Superior temporal gyrus (tissue), 1 donor: ENCODE data around the gene ZNF627.
"Not testable (repeated sequence)": the region's sequence is repeated elsewhere in the genome, so short reads cannot be mapped to it uniquely, and the experiment has no call there.

Experiments
- DNase-seq: peaks from one replicate; pipeline ENCODE4 v3.0.0-alpha.2; 2016; ENCODE audit errors: extremely low spot score

The ZNF627 gene

DNA sequence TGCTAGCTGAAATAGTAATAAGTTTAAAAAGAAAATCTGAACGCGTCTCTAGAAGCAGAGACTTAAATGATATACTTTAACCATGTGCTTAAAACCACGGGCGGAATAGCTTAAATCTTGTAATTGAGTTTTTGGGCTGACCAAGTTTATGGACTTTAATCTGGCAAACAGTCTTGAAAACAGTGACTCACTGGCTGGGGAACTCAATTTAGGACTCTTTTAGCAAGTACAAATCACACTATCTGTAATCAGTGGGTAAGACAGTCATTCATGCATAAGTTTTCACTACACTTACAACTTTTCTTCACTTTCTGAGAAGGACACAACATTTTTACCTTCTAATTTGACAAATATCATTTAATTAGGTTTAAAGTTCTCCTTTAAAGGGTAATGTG lies 26.8 kb downstream of the ZNF627 start:
- DNase-seq = peak; percentile 8

DNA sequence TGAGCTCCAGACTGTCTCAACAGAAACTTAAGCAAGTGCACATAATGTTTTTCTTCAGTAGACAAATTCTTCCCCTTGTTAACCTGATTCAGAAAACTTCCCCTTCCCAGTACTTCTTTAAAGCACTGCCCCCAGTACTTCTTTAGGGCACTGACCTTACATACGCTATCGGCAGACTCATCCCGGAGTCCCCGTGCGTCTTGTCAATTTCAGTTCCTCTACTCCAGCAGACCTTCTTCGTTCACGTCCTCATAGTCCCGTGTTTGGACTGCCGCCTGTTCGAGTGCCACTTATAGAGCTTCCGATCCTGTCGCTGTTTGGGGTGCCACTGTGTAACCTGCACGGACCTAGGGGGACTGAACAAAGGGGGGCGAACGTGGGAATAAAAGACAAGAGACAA lies 29.0 kb downstream of the ZNF627 start:
- no peak for DNase-seq

DNA sequence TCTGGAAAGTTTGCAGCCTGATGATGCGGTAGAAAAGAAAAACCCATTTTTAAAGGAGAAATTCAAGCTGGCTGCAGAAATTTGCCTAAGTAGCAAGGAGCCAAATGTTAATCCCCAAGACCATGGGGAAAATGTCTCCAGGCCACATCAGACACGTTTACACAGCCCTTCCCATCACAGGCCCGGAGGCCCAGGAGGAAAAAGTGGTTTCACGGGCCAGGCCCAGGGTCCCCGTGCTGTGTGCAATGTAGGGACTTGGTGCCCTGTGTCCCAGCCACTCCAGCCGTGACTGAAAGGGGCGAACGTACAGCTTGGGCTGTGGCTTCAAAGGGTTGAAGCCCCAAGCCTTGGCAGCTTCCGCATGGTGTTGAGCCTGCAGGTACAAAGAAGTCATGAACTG lies 35.9 kb downstream of the ZNF627 start:
- DNase-seq = no peak

DNA sequence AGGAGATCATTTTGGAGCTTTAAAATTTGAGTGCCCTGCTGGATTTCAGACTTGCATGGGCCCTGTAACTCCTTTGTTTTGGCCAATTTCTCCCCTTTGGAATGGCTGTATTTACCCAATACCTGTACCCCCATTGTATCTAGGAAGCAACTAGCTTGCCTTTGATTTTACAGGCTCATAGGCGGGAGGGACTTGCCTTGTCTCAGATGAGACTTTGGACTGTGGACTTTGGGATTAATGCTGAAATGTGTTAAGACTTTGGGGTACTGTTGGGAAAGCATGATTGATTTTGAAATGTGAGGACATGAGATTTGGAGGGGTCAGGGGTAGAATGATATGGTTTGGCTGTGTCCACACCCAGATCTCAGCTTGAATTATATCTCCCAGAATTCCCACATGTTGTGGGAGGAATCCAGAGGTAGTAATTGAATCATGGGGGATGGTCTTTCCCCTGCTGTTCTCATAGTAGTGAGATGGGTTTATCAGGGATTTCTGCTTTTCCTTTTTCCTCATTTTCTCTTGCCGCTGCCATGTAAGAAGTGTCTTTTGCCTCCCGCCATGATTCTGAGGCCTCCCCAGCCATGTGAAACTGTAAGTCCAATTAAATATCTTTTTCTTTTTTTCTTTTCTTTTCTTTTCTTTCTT lies 36.9 kb downstream of the ZNF627 start:
- DNase-seq = not testable (repeated sequence)

DNA sequence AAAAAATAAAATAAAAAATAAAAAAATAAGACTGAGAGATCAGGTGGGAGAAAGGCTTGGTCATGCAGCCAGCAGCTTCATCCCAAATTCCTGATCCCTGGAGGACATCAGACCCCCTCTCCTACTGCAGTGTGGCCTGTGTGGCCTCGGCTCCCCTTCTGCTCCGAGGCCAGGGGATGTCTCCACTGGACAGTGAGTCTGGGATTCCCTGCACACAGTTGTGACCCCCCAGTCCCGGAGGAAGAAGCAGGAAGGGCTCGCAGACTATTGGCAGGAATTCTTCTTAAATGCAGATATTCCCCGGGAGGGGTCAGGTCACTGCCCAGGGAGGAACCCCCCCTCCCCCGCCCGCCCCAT lies 41.9 kb downstream of the ZNF627 start:
- DNase-seq = no peak

DNA sequence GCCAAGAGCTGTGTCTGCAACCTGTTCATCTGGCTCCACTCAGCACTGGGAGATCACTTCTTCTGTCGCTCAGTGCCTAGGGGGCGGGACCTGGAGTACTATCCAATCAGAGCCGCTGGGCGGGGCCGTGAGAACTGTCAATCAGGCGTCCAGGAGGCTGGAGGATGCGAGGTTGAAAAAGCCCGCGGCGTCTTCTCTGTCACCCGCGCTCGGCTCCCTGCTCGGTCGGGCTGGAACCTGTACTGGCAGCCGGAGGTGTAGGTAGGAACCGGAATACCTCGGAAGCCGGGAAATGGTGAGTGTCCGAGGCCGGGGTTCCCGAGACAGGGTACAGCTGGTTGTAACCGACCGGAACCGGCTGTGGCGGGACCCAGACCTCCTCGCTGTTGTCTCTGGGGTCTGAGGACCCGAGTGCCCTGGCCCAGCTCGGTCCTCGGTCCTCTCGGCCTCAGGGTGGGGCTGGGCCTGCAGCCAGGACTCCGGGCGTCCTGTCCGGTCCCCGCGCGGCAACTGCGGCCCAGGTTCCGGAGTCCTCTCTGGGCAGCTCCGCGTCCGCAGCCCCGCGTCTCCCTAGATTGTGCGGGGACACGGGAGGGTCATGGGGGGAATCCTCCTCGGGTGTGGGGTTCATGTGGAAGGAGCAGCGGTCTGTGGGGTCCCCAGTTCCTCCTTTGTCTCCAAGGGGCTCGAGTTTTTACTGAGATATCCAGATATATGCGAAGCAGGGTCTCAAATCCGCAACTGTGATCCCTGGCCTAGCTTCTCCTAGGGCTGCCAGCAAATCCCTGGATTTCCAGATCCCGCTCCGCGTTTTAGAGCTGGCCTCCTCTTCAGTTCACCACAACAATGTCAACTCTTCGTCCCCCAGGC lies 42.6 kb downstream of the ZNF627 start:
- peak; percentile 93 for DNase-seq

DNA sequence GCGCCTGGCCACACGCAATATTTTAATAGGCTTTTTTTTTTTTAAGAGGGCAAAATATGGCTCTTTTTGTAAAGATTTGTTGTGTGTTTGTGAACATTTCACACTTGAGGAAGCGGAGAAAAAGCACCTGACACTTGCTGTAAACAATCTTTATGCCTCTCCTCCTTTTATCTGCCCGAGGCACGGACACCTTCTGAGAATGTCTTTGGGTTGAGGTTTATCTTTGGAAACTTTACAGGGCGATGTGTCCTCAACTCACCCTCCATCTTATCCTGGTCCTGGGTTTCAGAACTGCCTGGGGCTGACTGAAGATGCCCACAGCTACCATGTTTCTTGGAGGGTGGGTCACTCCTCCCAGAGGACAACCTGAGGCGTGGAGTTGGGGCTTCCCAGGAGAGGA lies 44.0 kb downstream of the ZNF627 start:
- no peak for DNase-seq

DNA sequence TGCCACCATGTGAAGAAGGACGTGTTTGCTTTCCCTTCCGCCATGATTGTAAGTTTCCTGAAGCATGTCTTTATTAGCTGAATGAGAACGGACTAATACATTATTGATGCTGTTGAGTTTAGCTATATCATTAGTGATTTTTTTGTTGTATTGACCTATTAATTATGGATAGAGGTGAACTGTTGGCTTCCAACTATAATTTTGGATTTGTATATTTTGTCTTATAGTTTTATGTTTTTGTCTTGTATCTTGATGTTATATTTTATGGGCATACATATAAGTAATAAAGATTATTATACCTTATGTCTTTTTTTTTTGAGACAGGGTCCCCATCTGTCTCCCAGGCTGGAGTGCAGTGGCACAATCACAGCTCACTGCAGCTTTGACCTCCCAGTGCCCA lies 45.6 kb downstream of the ZNF627 start:
- DNase-seq = no peak

DNA sequence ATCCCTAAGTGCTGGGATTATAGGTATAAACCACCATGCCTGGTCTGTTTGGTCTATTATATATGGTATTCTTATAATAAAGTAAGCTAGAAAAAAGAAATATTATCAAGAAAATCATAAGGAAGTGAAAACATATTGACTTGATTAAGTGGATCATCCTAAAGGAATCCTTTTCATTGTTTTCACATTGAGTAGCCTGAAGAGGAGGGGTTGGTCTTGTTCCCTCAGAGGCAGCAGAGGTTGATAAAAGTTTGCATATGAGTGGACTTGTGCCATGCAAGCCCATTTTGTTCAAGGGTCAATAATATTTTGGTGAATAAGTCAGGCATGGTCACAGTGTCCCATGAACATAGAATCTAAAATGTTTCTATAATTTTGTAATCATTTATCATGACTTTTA lies 52.7 kb downstream of the ZNF627 start:
- no peak for DNase-seq

DNA sequence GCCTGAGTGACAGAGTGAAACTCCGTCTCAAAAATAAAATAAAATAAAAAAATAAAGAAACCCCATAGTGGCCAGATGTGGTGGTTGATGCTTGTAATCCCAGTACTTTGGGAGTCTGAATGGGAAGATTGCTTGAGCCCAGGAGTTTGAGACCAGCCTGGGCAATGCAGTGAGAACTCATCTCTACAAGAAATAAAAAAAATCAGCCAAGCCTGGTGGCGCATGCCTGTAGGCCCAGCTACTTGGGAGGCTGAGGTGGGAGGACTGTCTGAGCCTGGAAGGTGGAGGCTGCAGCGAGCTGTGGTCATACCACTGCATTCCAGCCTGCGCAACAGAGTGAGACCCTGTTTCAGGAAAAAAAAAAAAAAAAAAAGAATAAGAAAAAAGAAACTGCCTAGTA lies 53.8 kb downstream of the ZNF627 start:
- no peak for DNase-seq

DNA sequence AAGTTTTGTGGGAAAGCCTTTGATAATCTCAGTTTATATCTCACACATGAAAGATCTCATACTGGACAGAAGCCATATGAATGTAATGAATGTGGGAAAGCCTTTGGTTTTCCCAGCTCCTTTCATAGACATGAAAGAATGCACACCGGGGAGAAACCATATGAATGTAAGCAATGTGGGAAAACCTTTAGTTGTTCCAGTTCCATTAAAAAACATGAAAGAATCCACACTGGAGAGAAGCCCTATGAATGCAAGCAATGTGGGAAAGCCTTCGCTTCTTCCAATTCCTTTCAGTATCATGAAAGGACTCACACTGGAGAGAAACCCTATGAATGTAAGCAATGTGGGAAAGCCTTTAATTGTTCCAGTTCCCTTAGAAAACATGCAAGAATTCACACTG lies 54.8 kb downstream of the ZNF627 start:
- DNase-seq = no peak

DNA sequence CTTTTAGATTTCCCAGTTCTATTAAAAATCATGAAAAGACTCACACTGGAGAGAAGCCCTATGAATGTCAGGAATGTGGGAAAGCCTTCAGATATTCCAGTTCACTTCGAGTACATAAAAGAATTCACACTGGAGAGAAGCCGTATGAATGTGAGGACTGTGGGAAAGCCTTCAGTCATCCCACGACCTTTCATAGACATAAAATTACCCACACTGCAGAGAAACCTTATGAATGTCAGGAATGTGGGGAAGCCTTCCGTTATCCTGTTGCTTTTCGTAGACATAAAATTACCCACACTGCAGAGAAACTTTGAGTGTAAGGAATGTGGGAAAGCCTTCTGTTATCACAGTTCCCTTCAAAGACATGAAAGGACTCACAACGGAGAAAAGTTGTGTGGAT lies 55.2 kb downstream of the ZNF627 start:
- no peak for DNase-seq

DNA sequence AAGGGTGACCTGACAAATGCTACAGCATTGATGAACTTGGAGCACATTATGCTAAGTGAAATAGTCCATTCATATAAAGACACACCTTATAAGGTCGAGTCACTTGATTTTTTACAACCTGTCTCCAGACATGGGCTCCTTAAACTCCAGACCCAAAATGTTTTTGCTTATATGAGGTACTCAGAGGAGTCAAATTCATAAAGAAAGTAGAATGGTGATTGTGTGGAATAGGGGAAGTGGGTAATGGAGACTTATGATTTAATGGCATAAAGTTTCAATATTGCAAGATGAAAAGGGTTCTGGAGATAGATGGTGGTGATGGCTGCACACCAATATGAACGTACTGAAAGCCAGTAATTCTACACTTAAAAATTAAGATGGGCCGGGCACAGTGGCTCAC lies 59.3 kb downstream of the ZNF627 start:
- DNase-seq = no peak

DNA sequence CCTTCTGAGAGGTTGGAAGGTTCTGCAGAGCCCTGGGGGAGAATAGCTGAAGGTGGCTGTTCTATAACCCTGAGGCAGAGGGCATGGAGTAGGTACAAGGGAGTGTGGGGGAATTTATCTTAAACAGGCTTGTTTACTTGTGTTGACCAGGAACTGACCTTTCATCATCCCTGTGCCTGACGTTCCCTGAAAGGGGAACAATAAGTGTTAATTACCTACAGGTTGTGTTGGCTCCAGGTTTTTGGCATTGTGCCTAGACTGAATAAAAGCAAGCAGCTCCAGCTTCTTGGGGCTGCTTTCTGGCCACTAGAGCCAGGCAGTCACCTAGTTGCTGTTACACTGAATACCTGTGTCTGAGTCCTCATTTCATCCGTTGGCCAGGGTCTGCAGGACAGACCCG lies 60.0 kb downstream of the ZNF627 start:
- no peak for DNase-seq

DNA sequence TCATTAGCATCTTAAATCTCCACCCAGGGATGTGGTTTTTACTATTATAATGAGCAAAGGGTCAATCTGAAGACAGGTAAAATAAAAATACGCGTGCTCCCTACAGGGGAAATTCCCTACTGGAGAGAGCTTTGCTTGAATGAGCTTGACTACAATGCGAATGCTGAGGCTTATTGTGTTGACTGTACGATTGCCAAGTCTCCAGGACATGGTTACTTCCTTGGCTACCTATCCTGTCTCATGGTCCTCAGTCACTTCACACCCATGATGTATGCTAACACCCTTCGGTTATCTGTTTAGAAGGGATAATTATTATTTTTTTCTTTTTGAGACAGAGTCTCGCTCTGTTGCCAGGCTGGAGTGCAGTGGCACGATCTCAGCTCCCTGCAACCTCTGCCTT lies 61.7 kb downstream of the ZNF627 start:
- no peak for DNase-seq

DNA sequence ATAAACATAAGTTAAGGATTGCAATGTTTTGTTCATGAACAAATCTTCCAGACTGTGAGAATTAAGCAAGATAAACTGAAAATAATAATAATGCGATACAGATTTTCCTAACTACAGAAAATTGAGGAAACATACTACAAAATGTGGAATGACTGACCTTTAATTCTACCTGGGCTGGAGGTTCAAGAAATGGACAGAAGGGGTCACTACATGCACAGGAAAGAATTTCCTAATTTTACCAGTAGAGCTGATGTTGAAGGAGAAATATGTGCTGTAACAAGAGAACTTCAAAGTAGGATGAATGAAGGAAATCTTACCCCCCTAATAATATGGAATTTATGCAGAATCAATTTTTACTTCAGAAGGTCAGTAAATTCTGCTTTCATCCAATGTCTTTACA lies 62.3 kb downstream of the ZNF627 start:
- DNase-seq = no peak

DNA sequence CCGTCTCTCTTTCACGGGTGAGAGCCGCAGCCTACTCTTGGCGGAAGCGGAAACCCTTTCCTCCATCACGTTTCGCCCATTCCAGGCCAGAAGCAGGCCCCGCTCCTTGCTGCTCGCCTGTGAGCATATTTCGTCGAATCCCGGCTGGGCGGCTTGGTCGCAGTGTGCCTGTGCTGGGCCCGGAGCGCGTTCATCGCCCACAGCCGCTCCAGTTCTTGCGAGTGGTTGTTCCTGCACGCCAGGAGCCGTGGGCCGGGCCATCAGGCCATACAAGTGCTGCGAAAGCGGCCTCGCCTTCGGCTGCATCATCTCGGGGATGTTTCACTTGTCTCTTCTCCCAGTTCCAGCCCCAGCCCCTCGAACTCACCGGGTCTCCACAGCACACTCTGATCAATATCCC lies 65.0 kb downstream of the ZNF627 start:
- no peak for DNase-seq

DNA sequence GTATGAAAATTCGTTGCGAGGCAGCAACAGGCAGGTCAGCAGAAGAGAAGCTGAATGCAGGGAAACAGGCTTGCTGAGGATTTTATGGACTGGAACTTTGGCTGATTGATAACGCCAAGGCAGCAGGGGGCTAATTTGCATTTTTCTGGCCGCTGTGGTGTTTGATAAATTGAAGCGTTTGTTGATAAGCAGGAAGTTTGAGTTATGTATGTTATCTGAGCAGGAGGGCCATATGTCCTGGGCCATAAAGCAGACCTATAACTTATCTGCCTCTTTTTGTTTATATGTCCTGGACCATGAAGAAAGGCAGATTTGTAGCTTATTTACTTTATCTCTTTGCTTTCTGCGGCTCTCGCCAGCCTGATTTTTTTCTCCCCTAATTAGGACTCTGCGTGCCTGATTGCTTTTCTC lies 65.9 kb downstream of the ZNF627 start:
- DNase-seq = no peak
